ENCODE data around the gene ANXA4. TPM values are rescaled to one million over a fixed set of nuclear protein-coding genes. Genes with fewer than 3 reads are reported as not detected.
"Not testable (repeated sequence)": the region's sequence is repeated elsewhere in the genome, so short reads cannot be mapped to it uniquely, and the experiment has no call there.

ANXA4 gene
- total RNA-seq, 2 experiments from 2014 or later = 21.4 to 23.9 TPM

DNA sequence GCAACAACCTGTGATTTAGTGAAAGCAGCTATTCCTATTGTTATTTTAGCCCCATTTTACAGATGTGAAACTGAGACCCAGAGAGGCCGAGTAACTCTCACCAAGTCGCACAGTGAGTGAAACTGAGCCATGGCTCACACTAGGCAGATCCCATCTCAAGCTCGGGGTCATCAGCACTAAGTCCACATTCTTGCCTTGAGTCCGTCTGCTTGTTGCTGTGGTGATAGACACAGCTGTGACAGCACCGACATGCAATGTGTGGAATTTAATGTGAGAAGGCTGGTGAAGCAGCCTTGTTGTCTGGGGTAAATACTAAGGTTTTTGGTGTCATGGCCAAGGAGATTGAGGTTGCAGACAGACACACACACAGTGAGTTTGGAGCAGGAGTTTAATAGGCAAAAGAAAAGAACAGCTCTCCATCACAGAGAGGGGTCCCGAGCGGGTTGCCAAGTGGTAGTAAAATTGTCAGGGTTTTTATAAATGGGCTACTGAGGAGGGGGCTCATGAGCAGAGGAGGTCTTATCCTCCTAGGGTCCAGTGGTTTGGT is 47.3 kb downstream of the ANXA4 start:
- no peaks in the 10 kb centered on the region for H3K9me3 Mint-ChIP-seq
- H3K27me3 Mint-ChIP-seq (ENCODE audit: low read depth) = no peaks in the 10 kb centered on the region
- H3K4me1 Mint-ChIP-seq (ENCODE audit: low read depth) = peaks cover 8% of the 10 kb centered on the region
- H3K27ac Mint-ChIP-seq = no peak overlapping the region
- H3K36me3 Mint-ChIP-seq (ENCODE audit: low read depth) = peaks cover 3% of the 10 kb centered on the region
- no peak overlapping the region for H3K4me3 Mint-ChIP-seq
- DNase-seq = no peak
- intact Hi-C loops (cut with micrococcal nuclease) = no loop called here
- CTCF ChIA-PET = interaction anchor here (1.2 to 1.8 kb wide), 2 partner anchors 27 to 64 kb away, joined by 3 to 6 read pairs; no protein-coding TSS in a partner anchor

GRCh38 chr2:69789772-69790600 is 48.1 kb downstream of the ANXA4 start:
- no peak overlapping the region for H3K27ac Mint-ChIP-seq
- intact Hi-C loops (cut with micrococcal nuclease) = no loop called here
- H3K4me1 Mint-ChIP-seq (ENCODE audit: low read depth) = peaks cover 8% of the 10 kb centered on the region
- no peak overlapping the region for H3K4me3 Mint-ChIP-seq
- H3K9me3 Mint-ChIP-seq = no peaks in the 10 kb centered on the region
- CTCF ChIA-PET = interaction anchor here (1.2 kb wide), 1 partner anchor 27 kb away, joined by 3 read pairs; no protein-coding TSS in a partner anchor
- no peak for DNase-seq
- peaks cover 3% of the 10 kb centered on the region for H3K36me3 Mint-ChIP-seq (ENCODE audit: low read depth)
- no peaks in the 10 kb centered on the region for H3K27me3 Mint-ChIP-seq (ENCODE audit: low read depth)

DNA sequence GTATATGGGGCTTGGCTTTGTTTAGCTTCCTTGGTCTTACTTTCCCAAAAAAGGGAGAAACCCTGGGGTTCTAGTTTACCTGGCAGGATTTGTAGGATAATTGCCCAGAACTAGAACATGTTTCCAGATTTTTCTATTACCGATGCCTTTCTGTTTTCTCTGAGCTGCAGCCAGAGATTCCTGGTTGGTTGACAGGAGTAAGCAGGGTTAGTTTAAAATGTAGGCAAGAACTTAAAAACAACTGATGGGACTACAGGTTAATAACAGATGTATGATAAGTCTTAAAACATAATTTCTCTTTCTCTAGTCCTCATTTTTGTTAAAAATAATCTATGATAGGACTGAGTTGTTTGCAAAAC is 48.6 kb downstream of the ANXA4 start:
- peaks cover 3% of the 10 kb centered on the region for H3K36me3 Mint-ChIP-seq (ENCODE audit: low read depth)
- H3K27ac Mint-ChIP-seq = no peak overlapping the region
- CTCF ChIA-PET = no interaction called here

DNA sequence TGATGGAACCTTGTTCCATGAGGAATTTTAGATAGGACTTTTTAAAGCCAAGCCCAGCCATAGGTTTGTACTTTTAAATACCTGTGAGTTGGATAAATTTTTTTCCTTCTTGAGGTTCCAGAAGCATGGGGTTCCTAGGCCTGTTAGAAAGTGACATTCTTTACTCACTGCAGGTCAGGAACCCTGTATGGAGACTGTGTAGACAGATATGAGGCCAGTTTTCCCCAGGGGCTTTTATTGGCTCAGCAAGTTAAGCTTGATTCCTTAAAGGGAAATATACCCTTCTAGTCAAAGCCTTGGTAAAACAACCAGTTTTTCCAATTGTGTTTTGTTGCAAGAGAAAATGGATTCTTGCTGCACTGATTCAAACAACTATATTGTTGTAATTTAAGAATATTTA is 49.1 kb downstream of the ANXA4 start:
- intact Hi-C loops (cut with micrococcal nuclease) = no loop called here
- Mint-ChIP-seq H3K9me3 (no peaks in the 10 kb centered on the region), H3K4me3 (no peak overlapping the region), H3K27ac (no peak overlapping the region), H3K36me3 (ENCODE audit: low read depth) (peaks cover 2% of the 10 kb centered on the region), H3K27me3 (ENCODE audit: low read depth) (no peaks in the 10 kb centered on the region), H3K4me1 (ENCODE audit: low read depth) (peaks cover 8% of the 10 kb centered on the region)
- CTCF ChIA-PET = no interaction called here
- no peak for DNase-seq

More for the DNA sequence above, 48.6 kb downstream of the ANXA4 start:
- Mint-ChIP-seq H3K4me3 (no peak overlapping the region), H3K4me1 (ENCODE audit: low read depth) (peaks cover 8% of the 10 kb centered on the region), H3K9me3 (no peaks in the 10 kb centered on the region), H3K27me3 (ENCODE audit: low read depth) (no peaks in the 10 kb centered on the region)
- no peak for DNase-seq
- intact Hi-C loops (cut with micrococcal nuclease) = no loop called here

DNA sequence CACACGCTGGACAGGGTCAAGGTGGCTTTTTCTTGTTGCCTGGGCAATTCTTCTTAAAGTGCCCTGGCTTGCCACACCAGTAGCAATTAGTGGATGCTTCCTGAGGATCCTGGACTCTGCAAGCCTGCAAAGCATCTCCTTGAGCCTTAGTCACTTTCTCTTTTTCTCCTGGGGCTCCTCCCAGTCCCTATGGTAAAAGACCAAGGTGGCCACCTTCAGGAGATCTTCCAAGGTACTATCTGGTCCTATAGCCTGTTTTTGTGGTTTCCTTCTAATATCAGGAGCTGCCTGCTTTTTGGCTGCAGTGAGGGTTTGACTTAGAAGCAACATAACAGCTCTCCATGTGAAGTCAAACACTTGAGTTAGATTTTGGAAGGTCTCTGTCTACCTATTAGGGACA is 54.2 kb downstream of the ANXA4 start:
- H3K27ac Mint-ChIP-seq = no peak overlapping the region
- H3K27me3 Mint-ChIP-seq (ENCODE audit: low read depth) = no peaks in the 10 kb centered on the region
- H3K4me3 Mint-ChIP-seq = no peak overlapping the region
- no peaks in the 10 kb centered on the region for H3K9me3 Mint-ChIP-seq
- intact Hi-C loops (cut with micrococcal nuclease) = no loop called here
- DNase-seq = no peak
- CTCF ChIA-PET = interaction anchor here (1.2 kb wide), 1 partner anchor 71 kb away, joined by 5 read pairs; no protein-coding TSS in a partner anchor
- H3K4me1 Mint-ChIP-seq (ENCODE audit: low read depth) = peaks cover 7% of the 10 kb centered on the region
- no peaks in the 10 kb centered on the region for H3K36me3 Mint-ChIP-seq (ENCODE audit: low read depth)

DNA sequence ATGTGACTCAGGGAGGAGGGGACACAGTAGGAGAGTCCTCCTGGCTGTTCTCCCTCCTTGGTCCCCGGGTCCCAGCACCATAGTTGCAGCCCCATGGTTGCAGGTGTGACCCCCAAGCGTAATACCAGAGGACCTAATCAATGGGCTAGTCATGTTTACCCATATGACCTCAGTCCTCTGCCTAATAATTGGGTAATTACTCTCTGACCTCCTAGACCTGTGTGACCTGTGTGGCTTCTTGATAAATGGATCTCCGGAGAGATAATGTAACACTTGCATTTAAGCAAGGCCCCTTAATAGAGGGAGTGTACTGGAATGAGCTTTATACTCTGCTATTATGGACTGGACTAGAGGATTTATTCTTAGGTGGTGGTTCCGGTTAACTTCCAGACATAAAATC is 55.3 kb downstream of the ANXA4 start:
- Mint-ChIP-seq H3K36me3 (ENCODE audit: low read depth) (no peaks in the 10 kb centered on the region), H3K27me3 (ENCODE audit: low read depth) (no peaks in the 10 kb centered on the region), H3K4me1 (ENCODE audit: low read depth) (peaks cover 7% of the 10 kb centered on the region), H3K4me3 (no peak overlapping the region), H3K9me3 (no peaks in the 10 kb centered on the region), H3K27ac (no peak overlapping the region)
- CTCF ChIA-PET = interaction anchor here (1.2 kb wide), 1 partner anchor 72 kb away, joined by 5 read pairs; no protein-coding TSS in a partner anchor
- DNase-seq = no peak
- intact Hi-C loops (cut with micrococcal nuclease) = no loop called here

DNA sequence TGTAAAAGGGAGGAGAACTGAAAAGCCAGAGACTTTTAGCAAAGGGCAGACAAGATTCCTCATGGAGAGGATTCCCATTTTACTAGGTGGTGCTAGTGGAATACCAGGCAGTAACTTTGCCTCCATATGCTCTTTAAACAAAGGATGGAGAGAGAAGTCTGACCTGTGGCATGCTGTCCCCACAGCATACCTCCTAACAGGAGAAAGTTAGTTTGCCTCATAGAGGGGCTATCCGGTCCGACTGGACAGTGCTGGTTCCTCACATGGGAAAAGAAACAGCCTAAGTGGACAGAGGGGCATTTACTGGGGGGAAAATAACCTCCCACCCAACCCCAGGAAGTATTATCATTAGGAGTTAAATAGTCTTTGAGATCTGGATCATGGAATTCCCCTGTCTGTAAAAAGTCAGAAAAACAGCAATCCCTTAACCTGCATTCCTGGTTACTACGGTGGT is 55.9 kb downstream of the ANXA4 start:
- Mint-ChIP-seq H3K27me3 (ENCODE audit: low read depth) (no peaks in the 10 kb centered on the region), H3K27ac (no peak overlapping the region), H3K36me3 (ENCODE audit: low read depth) (no peaks in the 10 kb centered on the region), H3K4me3 (no peak overlapping the region), H3K4me1 (ENCODE audit: low read depth) (peaks cover 7% of the 10 kb centered on the region), H3K9me3 (no peaks in the 10 kb centered on the region)
- intact Hi-C loops (cut with micrococcal nuclease) = loop anchor here (2.0 kb wide), 1 partner anchor 23 kb away; no protein-coding TSS in a partner anchor
- no peak for DNase-seq
- CTCF ChIA-PET = no interaction called here

DNA sequence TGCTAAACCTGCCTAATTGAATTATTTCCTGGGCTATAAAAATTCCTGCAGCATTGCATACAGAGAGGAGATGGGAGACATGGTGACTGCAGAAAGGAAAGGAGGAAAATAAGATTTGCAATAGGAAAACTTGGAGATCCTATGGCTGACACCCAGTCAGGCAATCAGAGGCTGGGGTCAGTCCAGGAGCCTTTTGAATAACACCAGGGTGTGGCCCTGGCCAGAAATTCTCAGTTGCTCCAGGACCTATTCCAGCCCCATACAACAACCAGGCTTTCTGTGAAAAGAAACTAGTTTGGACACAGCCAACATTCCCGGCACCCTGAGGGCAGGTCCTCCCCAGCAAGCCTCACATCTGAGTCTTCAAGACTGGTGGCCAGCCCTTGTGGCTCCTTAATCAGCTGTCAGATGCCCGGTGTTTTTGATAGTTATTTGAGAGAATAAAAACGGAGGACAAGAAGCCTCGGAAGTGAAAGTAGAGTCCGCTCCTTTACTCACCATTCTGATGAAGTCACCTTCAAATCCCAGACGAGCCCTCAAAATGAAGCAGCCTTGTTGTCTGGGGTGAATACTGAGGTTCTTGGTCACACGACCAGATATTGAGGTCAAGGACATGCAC is 56.5 kb downstream of the ANXA4 start:
- Mint-ChIP-seq H3K9me3 (no peaks in the 10 kb centered on the region), H3K27me3 (ENCODE audit: low read depth) (no peaks in the 10 kb centered on the region), H3K36me3 (ENCODE audit: low read depth) (no peaks in the 10 kb centered on the region), H3K4me1 (ENCODE audit: low read depth) (peaks cover 11% of the 10 kb centered on the region), H3K27ac (no peak overlapping the region), H3K4me3 (no peak overlapping the region)
- intact Hi-C loops (cut with micrococcal nuclease) = loop anchor here (2.0 kb wide), 1 partner anchor 24 kb away; no protein-coding TSS in a partner anchor
- CTCF ChIA-PET = interaction anchor here (1.6 kb wide), 1 partner anchor 18 kb away, joined by 3 read pairs; no protein-coding TSS in a partner anchor
- no peak for DNase-seq

DNA sequence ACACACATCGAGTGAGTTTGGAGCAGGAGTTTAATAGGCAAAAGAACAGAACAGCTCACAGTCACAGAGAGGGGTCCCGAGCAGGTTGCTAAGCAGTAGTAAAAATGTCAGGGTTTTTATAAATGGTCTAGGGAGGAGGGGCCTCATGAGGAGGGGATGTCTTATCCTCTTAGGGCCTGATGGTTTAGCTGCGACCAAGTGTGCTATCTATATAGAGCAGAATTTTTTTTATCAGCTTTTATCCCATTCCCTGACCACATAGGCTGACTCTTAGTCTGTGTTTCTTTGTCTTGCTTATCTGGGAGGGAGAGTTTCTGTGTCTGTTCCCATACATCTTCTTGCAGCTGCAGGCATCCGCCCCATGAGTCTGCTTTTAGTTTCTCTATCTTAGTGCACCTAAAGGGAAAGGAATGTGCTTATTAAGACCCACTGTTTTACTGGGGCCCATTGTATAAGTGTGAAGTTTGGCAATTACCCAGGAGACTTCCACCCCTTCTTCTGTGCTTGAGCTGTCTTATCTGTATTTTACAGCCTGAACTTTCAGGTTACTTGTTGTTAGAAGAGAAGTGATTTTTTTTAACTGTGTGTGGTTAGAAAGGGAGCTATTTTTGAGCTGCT is 57.1 kb downstream of the ANXA4 start:
- H3K4me3 Mint-ChIP-seq = no peak overlapping the region
- DNase-seq = peak; percentile 25
- CTCF ChIA-PET = interaction anchor here (1.0 to 3.2 kb wide), 3 partner anchors 17 to 74 kb away, joined by 3 to 23 read pairs (median 4); no protein-coding TSS in a partner anchor
- peaks cover 14% of the 10 kb centered on the region for H3K4me1 Mint-ChIP-seq (ENCODE audit: low read depth)
- peaks cover 2% of the 10 kb centered on the region for H3K36me3 Mint-ChIP-seq (ENCODE audit: low read depth)
- intact Hi-C loops (cut with micrococcal nuclease) = loop anchor here (2.0 kb wide), 1 partner anchor 24 kb away; no protein-coding TSS in a partner anchor
- no peak overlapping the region for H3K27ac Mint-ChIP-seq
- H3K9me3 Mint-ChIP-seq = no peaks in the 10 kb centered on the region
- H3K27me3 Mint-ChIP-seq (ENCODE audit: low read depth) = no peaks in the 10 kb centered on the region

DNA sequence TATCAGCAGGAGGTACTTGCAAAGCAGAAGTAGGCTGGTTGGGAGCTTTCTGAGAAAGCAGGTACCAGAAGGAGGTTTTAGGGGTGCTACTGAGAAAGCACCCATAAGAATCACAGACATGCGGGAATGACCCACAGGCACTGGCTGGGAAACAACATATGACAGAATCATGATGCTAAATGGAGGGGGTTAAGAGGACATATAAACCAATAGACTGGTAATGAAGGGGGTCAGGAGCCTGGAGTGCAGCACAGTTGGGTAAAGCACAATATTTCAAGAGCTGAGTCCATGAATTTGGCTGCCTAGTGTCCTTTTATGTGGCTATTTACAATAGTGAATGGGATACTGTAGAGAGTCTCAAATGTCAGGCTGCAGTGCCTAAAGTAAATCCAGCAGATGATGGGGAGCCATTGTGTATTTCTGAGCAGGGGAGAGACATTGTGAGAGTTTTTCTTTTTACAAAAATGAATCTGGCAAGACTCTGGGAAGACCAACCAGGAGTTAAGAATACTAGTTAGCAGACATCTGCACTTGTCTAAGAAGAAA is 59.9 kb downstream of the ANXA4 start:
- Mint-ChIP-seq H3K4me1 (ENCODE audit: low read depth) (peaks cover 20% of the 10 kb centered on the region), H3K4me3 (no peak overlapping the region), H3K9me3 (no peaks in the 10 kb centered on the region), H3K27ac (no peak overlapping the region), H3K27me3 (ENCODE audit: low read depth) (no peaks in the 10 kb centered on the region), H3K36me3 (ENCODE audit: low read depth) (peaks cover 2% of the 10 kb centered on the region)
- CTCF ChIA-PET = interaction anchor here (1.1 to 3.2 kb wide), 2 partner anchors 17 to 77 kb away, joined by 5 to 23 read pairs; no protein-coding TSS in a partner anchor
- intact Hi-C loops (cut with micrococcal nuclease) = no loop called here
- DNase-seq = no peak

DNA sequence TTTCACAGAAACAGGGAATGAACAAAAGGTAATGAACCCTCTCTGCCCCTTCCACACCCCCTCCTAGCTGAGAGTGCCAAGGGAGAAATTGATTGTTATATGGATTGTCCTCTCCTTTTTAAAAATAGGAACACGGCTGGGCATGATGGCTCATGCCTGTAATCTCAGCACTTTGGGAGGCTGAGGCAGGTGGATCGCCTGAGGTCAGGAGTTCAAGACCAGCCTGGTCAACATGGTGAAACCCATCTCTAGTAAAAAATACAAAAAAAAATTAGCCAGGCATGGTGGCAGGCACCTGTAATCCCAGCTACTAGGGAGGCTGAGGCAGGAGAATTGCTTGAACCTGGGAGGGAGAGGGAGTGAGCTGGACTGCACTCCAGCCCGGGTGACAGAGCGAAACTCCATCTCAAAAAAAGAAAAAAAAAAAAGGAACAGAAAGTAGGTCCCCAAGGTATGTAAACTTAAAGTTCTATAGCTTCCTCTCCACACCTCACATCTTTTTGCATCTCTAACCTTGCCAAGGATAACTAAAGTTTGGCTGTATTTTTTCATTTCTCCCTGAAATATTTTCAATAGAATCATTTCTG is 60.9 kb downstream of the ANXA4 start:
- H3K27ac Mint-ChIP-seq; DNase-seq; H3K9me3 Mint-ChIP-seq; H3K27me3 Mint-ChIP-seq (ENCODE audit: low read depth); intact Hi-C loops (cut with micrococcal nuclease); H3K4me3 Mint-ChIP-seq; H3K36me3 Mint-ChIP-seq (ENCODE audit: low read depth): not testable (repeated sequence)
- CTCF ChIA-PET = interaction anchor here (0.6 to 1.2 kb wide), 2 partner anchors 22 to 90 kb away, joined by 3 to 6 read pairs; no protein-coding TSS in a partner anchor
- H3K4me1 Mint-ChIP-seq (ENCODE audit: low read depth) = peaks cover 20% of the 10 kb centered on the region
